ENCODE data around the gene CLEC2A. TPM values are rescaled to one million over a fixed set of nuclear protein-coding genes. Genes with fewer than 3 reads are reported as not detected.

Gene CLEC2A
- total RNA-seq, 6 experiments from 2014 or later = not detected

- no peak for DNase-seq
- Mint-ChIP-seq H3K36me3 (ENCODE audit: low read depth) (peaks cover 7% of the 10 kb centered on the region; the same call in 1 of the 2 replicates), H3K4me3 (no peak overlapping the region), H3K4me1 (ENCODE audit: low read depth) (no peaks in the 10 kb centered on the region; the same call in 1 of the 2 replicates), H3K9me3 (peaks cover 11% of the 10 kb centered on the region), H3K27me3 (ENCODE audit: insufficient read depth) (peaks cover 12% of the 10 kb centered on the region; the same call in 1 of the 2 replicates), H3K27ac (no peak overlapping the region)
- no peak for TF ChIP-seq CTCF (IDR thresholded peaks at IDR 0.05)
Measured at GRCh38 chr12:9899209-9899608, 33.0 kb downstream of the CLEC2A start.

GRCh38 chr12:9897535-9897934 lies 34.6 kb downstream of the CLEC2A start:
- H3K27me3 Mint-ChIP-seq (ENCODE audit: insufficient read depth) = peaks cover 12% of the 10 kb centered on the region; the same call in 1 of the 2 replicates
- no peak for DNase-seq
- peaks cover under 1% of the 10 kb centered on the region; the same call in 1 of the 2 replicates for H3K36me3 Mint-ChIP-seq (ENCODE audit: low read depth)
- peaks cover 2% of the 10 kb centered on the region for H3K9me3 Mint-ChIP-seq
- H3K4me3 Mint-ChIP-seq = no peak overlapping the region
- H3K27ac Mint-ChIP-seq = no peak overlapping the region
- H3K4me1 Mint-ChIP-seq (ENCODE audit: low read depth) = no peaks in the 10 kb centered on the region; the same call in 1 of the 2 replicates
- TF ChIP-seq CTCF (IDR thresholded peaks at IDR 0.05) = no peak

- no peak for DNase-seq
- Mint-ChIP-seq H3K9me3 (no peaks in the 10 kb centered on the region), H3K4me3 (no peak overlapping the region), H3K36me3 (ENCODE audit: low read depth) (no peaks in the 10 kb centered on the region), H3K27me3 (ENCODE audit: insufficient read depth) (peaks cover 9% of the 10 kb centered on the region; the same call in 1 of the 2 replicates), H3K27ac (no peak overlapping the region), H3K4me1 (ENCODE audit: low read depth) (no peaks in the 10 kb centered on the region; the same call in 1 of the 2 replicates)
- no peak for TF ChIP-seq CTCF (IDR thresholded peaks at IDR 0.05)
Measured at GRCh38 chr12:9895215-9895971, 36.8 kb downstream of the CLEC2A start.

GRCh38 chr12:9888665-9889273 lies 43.4 kb downstream of the CLEC2A start:
- Mint-ChIP-seq H3K27me3 (ENCODE audit: insufficient read depth) (peaks cover 2% of the 10 kb centered on the region; the same call in 1 of the 2 replicates), H3K36me3 (ENCODE audit: low read depth) (no peaks in the 10 kb centered on the region), H3K27ac (no peak overlapping the region), H3K4me1 (ENCODE audit: low read depth) (no peaks in the 10 kb centered on the region), H3K9me3 (no peaks in the 10 kb centered on the region), H3K4me3 (no peak overlapping the region)
- no peak for DNase-seq
- no peak for TF ChIP-seq CTCF (IDR thresholded peaks at IDR 0.05)

- Mint-ChIP-seq H3K27ac (no peak overlapping the region), H3K4me1 (ENCODE audit: low read depth) (no peaks in the 10 kb centered on the region), H3K4me3 (no peak overlapping the region), H3K36me3 (ENCODE audit: low read depth) (no peaks in the 10 kb centered on the region), H3K27me3 (ENCODE audit: insufficient read depth) (peaks cover 6% of the 10 kb centered on the region), H3K9me3 (no peaks in the 10 kb centered on the region)
- TF ChIP-seq CTCF (IDR thresholded peaks at IDR 0.05) = no peak
- DNase-seq = no peak
Measured at GRCh38 chr12:9883175-9883574, 49.0 kb downstream of the CLEC2A start.

Measured in HFFc6 (cell line).